Hepatocyte (in vitro differentiated cells): ENCODE measurements around the gene PAX7.

ENCODE experiments used
- CTCF ChIP-seq: fragments of 200-600 bp; sonication (generic); IDR thresholded peaks from 2 replicates; pipeline ENCODE4 v1.5.1; 2016; ENCODE audit warnings: antibody characterized with exemption, mild to moderate bottlenecking; ENCODE audit not compliant: poor library complexity
- EZH2 ChIP-seq: fragments of 200-600 bp; sonication (generic); IDR thresholded peaks from 2 replicates; pipeline ENCODE4 v1.6.1; 2016; ENCODE audit warnings: antibody characterized with exemption, mild to moderate bottlenecking, borderline replicate concordance
- EZH2phosphoT487 ChIP-seq: fragments of 200-600 bp; sonication (generic); IDR thresholded peaks from one replicate; pipeline ENCODE4 v1.6.1; 2018; ENCODE audit warnings: antibody characterized with exemption, mild to moderate bottlenecking, low read depth, moderate library complexity; ENCODE audit not compliant: unreplicated experiment, severe bottlenecking

DNA sequence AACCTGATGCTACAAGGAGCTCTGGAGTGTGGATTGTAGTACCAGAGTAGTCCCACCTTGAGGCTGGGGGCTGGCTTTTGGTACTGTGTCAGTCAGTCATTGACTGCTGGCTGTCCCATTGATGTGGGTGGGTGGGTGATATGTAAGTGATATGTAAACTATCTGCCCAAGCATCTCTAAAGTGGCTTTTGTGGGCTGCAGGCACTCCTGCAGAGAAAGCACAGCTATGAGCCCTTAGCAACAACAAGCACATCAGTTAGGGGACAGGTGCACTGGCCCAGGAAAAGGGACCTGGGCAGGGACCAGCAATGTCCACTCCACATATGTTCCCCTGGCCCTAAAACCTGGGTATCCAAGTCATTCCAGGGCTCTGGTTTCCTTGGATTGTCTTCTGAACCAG lies 118.9 kb downstream of the PAX7 start:
- TF ChIP-seq CTCF (no peak), EZH2phosphoT487 (no peak), EZH2 (no peak)
